T follicular helper cell (primary cell): ENCODE data around the gene ZNF615.
A peak's percentile ranks its signal among the peaks of the same experiment; 100 is the strongest.
"Not testable (repeated sequence)": the region's sequence is repeated elsewhere in the genome, so short reads cannot be mapped to it uniquely, and the experiment has no call there.

Source experiments
- DNase-seq: peaks from one replicate; pipeline ENCODE4 v3.0.0-alpha.2; 2020; ENCODE audit warnings: low read depth
- total RNA-seq, 2 experiments: gene quantifications; one replicate each; lab custom pipeline; 2026; lab: John Stamatoyannopoulos, UW

The ZNF615 gene
- 13.0 to 33.5 reads per million in 2 experiments for total RNA-seq

DNA sequence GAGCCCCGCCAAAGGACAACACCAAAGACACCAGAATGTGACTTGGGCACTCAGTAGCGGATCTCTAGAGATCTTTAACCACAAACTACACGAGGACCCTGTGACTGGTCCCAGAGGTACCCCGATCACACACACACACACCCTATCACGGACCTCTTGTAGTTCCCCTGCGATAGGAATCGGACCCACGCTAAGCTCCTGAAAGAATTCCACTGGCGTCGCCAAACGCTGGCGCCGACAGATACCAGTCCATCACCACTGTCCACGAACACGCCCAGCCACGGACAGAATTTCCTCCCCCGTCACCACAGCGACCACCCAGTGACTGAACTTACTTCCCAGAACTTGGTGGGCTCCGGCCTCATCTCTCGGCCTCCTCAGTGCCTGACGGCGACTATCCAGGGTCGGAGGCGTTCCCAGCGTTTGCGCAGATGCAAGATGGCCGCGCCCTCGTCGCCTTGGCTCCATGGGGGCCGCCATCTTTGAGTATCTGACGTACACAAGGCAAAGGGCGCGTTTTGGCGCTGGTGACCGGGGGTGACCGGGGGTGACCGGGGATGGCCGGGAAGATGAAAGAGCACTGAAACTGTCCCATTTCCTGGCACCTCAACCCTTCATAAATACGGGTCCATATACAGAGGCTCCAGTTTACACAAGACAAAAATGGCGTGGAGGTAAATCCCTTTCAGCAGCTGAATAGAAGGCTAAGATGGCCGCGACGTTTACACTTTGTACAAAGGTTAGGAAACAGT is at the start of gene ZNF615:
TSS of gene ZNF615 (minus strand) at position 406 of the 752 bp plus-strand sequence. CDS start 4,500 bp downstream, outside the sequence.
- DNase-seq, result peak; percentile 71

GRCh38 chr19:52056480-52056879 is 48.5 kb upstream of the ZNF615 start:
- DNase-seq, result not testable (repeated sequence)

- DNase-seq, result not testable (repeated sequence)
These were observed 43.7 kb upstream of the ZNF615 start for GRCh38 chr19:52051736-52052135.

- DNase-seq, result peak; percentile 69
These were observed 40.8 kb upstream of the ZNF615 start, which contains the start of gene ZNF432 for GRCh38 chr19:52048555-52049501. Gene ZNF432 (minus strand): TSS chr19:52048838. CDS start chr19:52046868, 1,970 bp downstream.

DNA sequence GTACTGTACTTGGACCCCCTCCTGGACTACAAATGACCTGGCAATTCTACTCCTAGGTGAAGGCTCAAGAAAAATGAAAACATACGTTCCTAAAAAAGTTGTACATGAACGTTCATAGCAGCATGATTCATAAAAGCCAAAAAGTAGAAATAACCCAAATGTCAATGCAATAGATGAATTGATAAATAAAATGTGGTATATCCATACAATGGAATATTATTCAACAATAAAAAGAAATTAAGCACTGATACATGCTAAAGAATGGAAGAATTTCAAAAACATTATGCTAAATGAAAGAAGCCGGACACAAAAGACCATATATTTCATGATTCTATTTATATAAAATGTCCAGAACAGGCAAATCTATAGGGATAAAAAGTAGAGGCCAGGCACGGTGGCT is 31.2 kb upstream of the ZNF615 start:
- no peak for DNase-seq

DNA sequence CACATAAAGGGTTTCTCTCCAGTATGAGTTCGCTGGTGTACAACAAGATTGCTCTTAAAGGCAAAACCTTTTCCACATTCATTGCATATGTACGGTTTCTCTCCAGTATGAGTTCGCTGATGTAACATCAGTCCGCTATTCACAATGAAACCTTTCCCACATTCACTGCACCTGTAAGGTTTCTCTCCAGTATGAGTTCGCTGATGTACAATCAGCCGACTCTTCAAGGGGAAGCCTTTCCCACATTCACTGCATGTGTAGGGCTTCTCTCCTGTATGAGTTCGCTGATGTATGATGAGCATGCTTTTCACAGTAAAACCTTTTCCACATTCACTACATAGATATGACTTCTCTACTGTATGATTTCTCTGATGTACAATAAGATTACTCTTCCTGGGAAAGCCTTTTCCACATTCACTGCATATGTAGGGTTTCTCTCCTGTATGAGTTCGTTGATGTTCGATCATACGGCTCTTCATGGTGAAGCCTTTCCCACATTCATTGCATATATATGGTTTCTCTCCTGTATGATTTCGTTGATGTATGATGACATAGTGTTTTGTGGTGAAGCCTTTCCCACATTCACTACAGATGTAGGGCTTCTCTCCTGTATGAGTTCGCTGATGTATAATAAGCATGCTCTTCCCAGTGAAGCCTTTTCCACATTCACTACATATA is 26.2 kb upstream of the ZNF615 start:
- DNase-seq, result no peak

- DNase-seq, result no peak
These were observed 20.7 kb upstream of the ZNF615 start for GRCh38 chr19:52028780-52029123.

DNA sequence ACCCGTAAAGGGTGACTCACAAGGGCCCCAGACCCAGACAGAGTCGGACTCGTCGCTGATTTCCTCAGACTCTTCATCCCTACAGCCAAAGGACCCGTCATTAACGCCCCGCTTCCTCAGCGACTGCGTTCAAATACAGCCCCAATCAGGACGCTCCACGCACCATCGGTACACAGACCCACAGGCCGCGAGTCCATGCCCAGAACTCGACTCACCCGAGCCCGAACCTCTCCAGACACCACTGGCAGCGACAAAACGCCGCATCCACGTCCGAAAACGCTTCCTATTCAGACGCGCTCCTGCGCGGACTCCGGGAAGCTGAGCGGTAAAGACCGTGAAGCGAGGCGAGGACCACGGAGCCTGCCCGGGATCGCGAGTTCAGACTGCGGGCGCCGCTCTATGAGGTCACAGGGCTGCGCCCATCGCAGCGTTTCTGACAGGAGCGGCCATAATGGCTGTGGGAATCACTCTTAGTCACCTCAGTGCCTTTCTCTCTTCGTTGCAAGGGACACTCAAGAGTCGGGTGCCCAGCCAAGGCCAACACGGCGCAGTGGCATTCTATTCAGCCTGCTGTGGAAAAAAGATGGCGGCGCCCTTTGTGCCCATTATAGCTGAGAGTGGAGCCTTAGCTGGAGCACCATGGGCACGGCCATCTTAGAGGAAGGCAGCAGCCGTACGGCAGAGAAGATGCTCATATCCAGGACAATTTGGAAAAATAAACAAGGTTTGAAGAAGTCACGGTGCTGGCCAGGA is 20.2 kb upstream of the ZNF615 start, which contains the start of gene ZNF614:
TSS of gene ZNF614 (minus strand) at position 353 of the 753 bp plus-strand sequence. CDS start 2,634 bp downstream, outside the sequence.
- DNase-seq, result peak; percentile 71

- DNase-seq, result not testable (repeated sequence)
These were observed 18.4 kb upstream of the ZNF615 start for GRCh38 chr19:52026255-52026990.

DNA sequence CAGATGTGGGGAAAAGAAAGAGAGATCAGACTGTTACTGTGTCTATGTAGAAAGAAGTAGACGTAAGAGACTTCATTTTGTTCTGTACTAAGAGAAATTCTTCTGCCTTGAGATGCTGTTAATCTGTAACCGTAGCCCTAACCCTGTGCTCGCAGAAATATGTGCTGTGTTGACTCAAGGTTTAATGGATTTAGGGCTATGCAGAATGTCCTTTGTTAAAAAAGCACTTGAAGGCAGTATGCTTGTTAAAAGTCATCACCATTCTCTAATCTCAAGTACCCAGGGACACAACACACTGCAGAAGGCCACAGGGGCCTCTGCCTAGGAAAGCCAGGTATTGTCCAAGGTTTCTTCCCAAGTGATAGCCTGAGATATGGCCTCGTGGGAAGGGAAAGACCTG is 16.5 kb upstream of the ZNF615 start:
- not testable (repeated sequence) for DNase-seq

GRCh38 chr19:52022193-52022592 is 14.2 kb upstream of the ZNF615 start:
- no peak for DNase-seq

- no peak for DNase-seq
These were observed 12.5 kb upstream of the ZNF615 start for GRCh38 chr19:52020506-52020905.

GRCh38 chr19:52010674-52011073 is 2.7 kb upstream of the ZNF615 start:
- no peak for DNase-seq

GRCh38 chr19:52007451-52007805 is 583 bp downstream of the ZNF615 start:
- no peak for DNase-seq

DNA sequence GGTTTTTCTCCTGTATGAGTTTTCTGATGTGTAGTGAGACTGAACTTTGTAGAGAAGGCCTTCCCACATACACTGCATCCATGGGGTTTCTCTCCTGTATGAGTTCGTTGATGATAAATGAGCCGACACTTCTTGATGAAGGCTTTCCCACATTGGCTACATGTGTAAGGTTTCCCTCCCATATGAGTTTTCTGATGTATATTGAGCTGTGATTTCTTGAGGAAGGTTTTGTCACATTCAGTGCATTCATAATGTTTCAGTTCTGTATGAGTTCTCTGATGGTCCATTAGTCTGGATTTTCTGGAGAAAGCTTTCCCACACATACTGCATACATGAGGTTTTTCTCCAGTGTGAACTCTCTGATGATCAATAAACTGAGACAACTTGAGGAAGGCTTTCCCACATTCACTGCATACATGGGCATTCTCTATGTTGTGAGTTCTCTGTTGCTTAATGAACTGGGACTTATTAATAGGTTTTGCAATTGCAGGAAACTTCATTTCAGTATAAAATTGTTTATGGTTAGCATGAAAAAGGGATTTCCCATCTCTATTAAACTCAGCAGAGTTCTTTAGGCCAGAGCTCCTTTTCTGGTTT is 13.9 kb downstream of the ZNF615 start:
- DNase-seq, result no peak

GRCh38 chr19:51993422-51993821 is 14.6 kb downstream of the ZNF615 start:
- DNase-seq, result no peak

DNA sequence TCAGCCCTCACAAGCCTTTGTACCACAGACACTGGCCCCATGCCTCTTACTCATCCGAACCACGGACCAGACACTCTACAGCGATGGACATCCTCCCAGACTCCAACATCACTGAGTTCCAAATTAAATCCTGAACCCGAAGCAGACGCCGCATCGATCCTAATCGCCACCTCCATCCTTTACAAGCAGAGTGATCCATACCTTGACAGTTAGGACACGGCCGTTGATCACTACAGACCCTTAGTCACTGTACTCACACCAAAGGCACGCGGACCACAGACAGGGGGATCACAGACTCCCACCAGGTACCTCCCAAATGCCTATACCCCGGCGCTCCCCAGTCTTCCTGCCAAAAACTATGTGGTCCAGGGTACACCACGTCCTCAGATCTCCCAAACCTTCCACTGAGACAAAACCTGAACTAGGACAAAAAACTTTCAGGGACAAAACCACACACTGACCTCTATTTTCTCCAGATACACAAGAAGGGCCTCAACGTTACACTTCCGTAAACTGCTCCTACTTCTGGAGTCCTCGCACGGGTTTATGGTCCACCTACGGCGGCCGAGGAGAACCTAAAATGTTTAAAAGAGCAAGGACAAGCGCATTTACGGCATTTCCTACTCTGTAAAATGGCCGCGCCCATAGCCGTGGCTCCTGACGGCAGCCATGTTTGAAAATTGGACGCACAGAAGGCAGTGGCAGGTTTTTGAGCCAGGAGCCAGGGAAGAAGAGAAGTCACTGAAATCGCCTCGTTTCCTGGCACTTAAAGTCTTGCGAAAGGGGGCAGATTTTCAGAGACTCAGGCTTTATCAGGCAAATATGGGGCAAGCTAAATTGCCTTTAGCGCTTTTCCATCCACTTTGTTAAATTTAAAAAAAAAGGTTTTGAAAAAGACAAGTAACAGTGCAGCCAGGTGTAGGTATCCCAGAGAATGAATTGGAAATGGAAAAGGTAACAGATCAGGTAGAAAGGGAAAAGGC is 21.4 kb downstream of the ZNF615 start, which contains the start of gene ZNF350:
TSS of gene ZNF350 (minus strand) at position 532 of the 983 bp plus-strand sequence. CDS start 12,480 bp downstream, outside the sequence.
- peak; percentile 90 for DNase-seq

GRCh38 chr19:51983361-51983760 is 24.6 kb downstream of the ZNF615 start:
- DNase-seq, result no peak

- not testable (repeated sequence) for DNase-seq
These were observed 27.1 kb downstream of the ZNF615 start for GRCh38 chr19:51980926-51981325.
